ENCODE measurements around the gene BAG5.

DNA sequence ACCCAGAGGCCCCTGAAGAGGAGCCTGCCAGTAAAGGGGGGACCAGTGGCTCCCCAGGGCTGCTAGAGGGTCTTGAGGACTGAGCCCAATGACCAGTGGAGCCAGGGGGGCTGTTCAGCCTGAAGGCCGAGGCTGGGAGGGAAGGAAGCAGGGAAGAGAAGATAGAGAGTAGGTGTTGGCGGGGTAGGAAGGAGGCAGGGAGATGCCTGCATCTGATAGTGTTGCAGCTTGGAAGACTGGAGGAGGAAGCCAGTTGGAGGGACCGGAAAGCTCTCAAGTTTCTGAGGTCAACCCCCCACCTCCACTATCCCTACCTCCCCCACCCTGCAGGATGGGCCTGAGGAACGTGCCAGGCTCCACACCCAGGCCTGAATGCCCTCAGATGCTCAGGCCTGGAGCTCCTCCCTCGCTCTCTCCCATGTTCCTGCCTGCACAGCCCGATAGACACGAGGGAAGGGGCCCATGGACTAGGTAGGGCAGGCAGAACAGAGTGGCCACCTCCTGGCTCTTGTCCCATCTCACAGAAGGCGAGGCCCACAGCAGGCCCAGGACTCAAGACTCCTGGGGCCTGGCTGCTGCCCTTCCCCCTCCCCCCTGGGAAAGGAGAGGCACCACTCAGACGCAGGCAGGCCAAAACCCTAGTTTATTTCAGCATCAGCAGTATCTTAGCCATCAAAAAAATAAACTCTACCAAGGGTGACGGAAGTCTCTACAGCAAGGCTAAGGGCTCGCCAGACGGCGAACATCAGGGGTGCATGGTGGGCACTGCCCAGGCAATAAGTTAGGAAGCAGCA lies 43.2 kb downstream of the BAG5 start:
- no peak for TF ChIP-seq POLR2A (IDR thresholded peaks at IDR 0.05; ENCODE audit: borderline replicate concordance, extremely low read depth, insufficient read depth, insufficient read length)
- TF ChIP-seq CTCF (IDR thresholded peaks at IDR 0.05 in 2 of 3, conservative IDR thresholded peaks at IDR 0.05 in 1 of 3; ENCODE audit: borderline replicate concordance in 1 of 3, insufficient read depth in 1 of 3, low read depth in 2 of 3, low read length in 2 of 3), result no peak
- no peak for TF ChIP-seq SRF (IDR thresholded peaks at IDR 0.05; ENCODE audit: low read depth)
- TF ChIP-seq SIN3A (IDR thresholded peaks at IDR 0.05; ENCODE audit: low read depth), result no peak
- no peak for TF ChIP-seq YY1 (IDR thresholded peaks at IDR 0.05; ENCODE audit: extremely low read depth, insufficient replicate concordance, low read depth, low read length)
- no peak for TF ChIP-seq EZH2phosphoT487 (IDR thresholded peaks at IDR 0.05; ENCODE audit: borderline replicate concordance)
- no peak for TF ChIP-seq SP1 (IDR thresholded peaks at IDR 0.05; ENCODE audit: low read depth)
- no peak for TF ChIP-seq TCF7L2 (IDR thresholded peaks at IDR 0.05; ENCODE audit: borderline replicate concordance, extremely low read depth, insufficient read depth, insufficient read length)
